HG03457 (cell line): Measurements from ENCODE around the gene FRAS1.
"Not testable (repeated sequence)": the region's sequence is repeated elsewhere in the genome, so short reads cannot be mapped to it uniquely, and the experiment has no call there.

Source experiments
- ATAC-seq: cut with Tn5 transposase; IDR thresholded peaks from one replicate; pipeline ENCODE4 v1.9.1; 2021; ENCODE audit warnings: moderate number of reproducible peaks; ENCODE audit not compliant: unreplicated experiment

The FRAS1 gene

GRCh38 chr4:78268597-78268996 lies 211.5 kb downstream of the FRAS1 start:
- ATAC-seq, result no peak

- ATAC-seq, result not testable (repeated sequence)
Observed at GRCh38 chr4:78275450-78275849, 218.3 kb downstream of the FRAS1 start.

- no peak for ATAC-seq
Observed at GRCh38 chr4:78286281-78286680, 229.2 kb downstream of the FRAS1 start.

GRCh38 chr4:78288327-78288726 lies 231.2 kb downstream of the FRAS1 start:
- no peak for ATAC-seq

- no peak for ATAC-seq
Observed at GRCh38 chr4:78291277-78291676, 234.2 kb downstream of the FRAS1 start.

GRCh38 chr4:78292341-78292740 lies 235.2 kb downstream of the FRAS1 start:
- no peak for ATAC-seq

GRCh38 chr4:78292856-78293255 lies 235.7 kb downstream of the FRAS1 start:
- no peak for ATAC-seq

- no peak for ATAC-seq
Observed at GRCh38 chr4:78293348-78293747, 236.2 kb downstream of the FRAS1 start.

GRCh38 chr4:78293821-78294301 lies 236.7 kb downstream of the FRAS1 start:
- ATAC-seq, result no peak

GRCh38 chr4:78296261-78296660 lies 239.1 kb downstream of the FRAS1 start:
- ATAC-seq, result no peak

- ATAC-seq, result no peak
Observed at GRCh38 chr4:78297116-78297800, 240.1 kb downstream of the FRAS1 start.

GRCh38 chr4:78298618-78299017 lies 241.5 kb downstream of the FRAS1 start:
- no peak for ATAC-seq

- peak; percentile 51 for ATAC-seq
Observed at GRCh38 chr4:78299565-78299972, 242.4 kb downstream of the FRAS1 start.

GRCh38 chr4:78307263-78307662 lies 250.1 kb downstream of the FRAS1 start:
- ATAC-seq, result not testable (repeated sequence)

- ATAC-seq, result no peak
Observed at GRCh38 chr4:78308517-78308916, 251.4 kb downstream of the FRAS1 start.

- no peak for ATAC-seq
Observed at GRCh38 chr4:78309352-78309751, 252.2 kb downstream of the FRAS1 start.

GRCh38 chr4:78310007-78310739 lies 253.1 kb downstream of the FRAS1 start:
- no peak for ATAC-seq

- ATAC-seq, result no peak
Observed at GRCh38 chr4:78310740-78311115, 253.6 kb downstream of the FRAS1 start.

- ATAC-seq, result no peak
Observed at GRCh38 chr4:78311306-78311705, 254.2 kb downstream of the FRAS1 start.

GRCh38 chr4:78312989-78313753 lies 256.0 kb downstream of the FRAS1 start:
- ATAC-seq, result peak; percentile 52

GRCh38 chr4:78313754-78314120 lies 256.6 kb downstream of the FRAS1 start:
- no peak for ATAC-seq

GRCh38 chr4:78318126-78318525 lies 261.0 kb downstream of the FRAS1 start:
- ATAC-seq, result no peak
